Stimulated activated CD4-positive, alpha-beta T cell treated with anti-CD3 and anti-CD28 coated beads, TNF-alpha, amount 100 ng/mL, for 48 hours (primary cell): ENCODE measurements around the gene IFT81.
"Not testable (repeated sequence)": the region's sequence is repeated elsewhere in the genome, so short reads cannot be mapped to it uniquely, and the experiment has no call there.

Experiments used
- DNase-seq, 3 donors: peaks; one replicate each; pipeline ENCODE4 v3.0.0-alpha.2; 2020; ENCODE audit warnings: low read depth in 3 of 3

IFT81 gene

GRCh38 chr12:110107369-110108281 lies 16.5 kb upstream of the IFT81 start:
- no peak for DNase-seq

- no peak for DNase-seq
These were observed 15.7 kb upstream of the IFT81 start for GRCh38 chr12:110108309-110109036.

GRCh38 chr12:110109037-110109836 lies 14.9 kb upstream of the IFT81 start:
- DNase-seq, result no peak

GRCh38 chr12:110109837-110110535 lies 14.2 kb upstream of the IFT81 start:
- no peak for DNase-seq

GRCh38 chr12:110111476-110112334 lies 12.5 kb upstream of the IFT81 start:
- no peak for DNase-seq

GRCh38 chr12:110112335-110112660 lies 11.9 kb upstream of the IFT81 start:
- no peak for DNase-seq

GRCh38 chr12:110114528-110114937 lies 9.6 kb upstream of the IFT81 start:
- no peak for DNase-seq

GRCh38 chr12:110115675-110116074 lies 8.5 kb upstream of the IFT81 start:
- DNase-seq, result no peak

- no peak for DNase-seq
These were observed 7.5 kb upstream of the IFT81 start for GRCh38 chr12:110116623-110117022.

- DNase-seq, result not testable (repeated sequence)
These were observed 6.9 kb upstream of the IFT81 start for GRCh38 chr12:110117210-110117609.

- no peak for DNase-seq
These were observed 6.0 kb upstream of the IFT81 start for GRCh38 chr12:110117956-110118685.

- DNase-seq, result no peak
These were observed 1.2 kb upstream of the IFT81 start for GRCh38 chr12:110122929-110123328.

- no peak for DNase-seq
These were observed 263 bp upstream of the IFT81 start for GRCh38 chr12:110123919-110124268.

- DNase-seq, result no peak
These were observed 2.4 kb downstream of the IFT81 start for GRCh38 chr12:110126557-110126956.

- DNase-seq, result no peak
These were observed 10.7 kb downstream of the IFT81 start for GRCh38 chr12:110134691-110135411.

GRCh38 chr12:110135806-110136205 lies 11.6 kb downstream of the IFT81 start:
- DNase-seq, result no peak

GRCh38 chr12:110137786-110138185 lies 13.6 kb downstream of the IFT81 start:
- no peak for DNase-seq

GRCh38 chr12:110141389-110141788 lies 17.2 kb downstream of the IFT81 start:
- no peak for DNase-seq

GRCh38 chr12:110146986-110147385 lies 22.8 kb downstream of the IFT81 start:
- DNase-seq, result no peak
